Activated naive CD4-positive, alpha-beta T cell treated with anti-CD3 and anti-CD28 coated beads for 36 hours (primary cell): Measurements from ENCODE around the gene IL17RA. TPM values are rescaled to one million over a fixed set of nuclear protein-coding genes. Genes with fewer than 3 reads are reported as not detected.

Source experiments
- CTCF ChIA-PET: fragments of 350-600 bp; sonication (Branson Sonifier 250); formaldehyde crosslinking; loops from one replicate; lab custom pipeline; 2021; ENCODE audit warnings: antibody characterized with exemption; lab: Charles Lee
- DNase-seq: peaks from one replicate; pipeline ENCODE4 v3.0.0-alpha.2; 2020
- H3K27ac Mint-ChIP-seq: one replicate; pipeline ENCODE4 v1.8.0; 2021; ENCODE audit warnings: mild to moderate bottlenecking, mixed read lengths
- H3K27me3 Mint-ChIP-seq: one replicate; pipeline ENCODE4 v1.8.0; 2021; ENCODE audit warnings: low read depth, mixed read lengths
- H3K36me3 Mint-ChIP-seq: one replicate; pipeline ENCODE4 v1.8.0; 2021; ENCODE audit warnings: low read depth, mixed read lengths
- H3K4me1 Mint-ChIP-seq: one replicate; pipeline ENCODE4 v1.8.0; 2021; ENCODE audit warnings: low read depth, mixed read lengths
- H3K4me3 Mint-ChIP-seq: one replicate; pipeline ENCODE4 v1.8.0; 2021; ENCODE audit warnings: mild to moderate bottlenecking, moderate library complexity, mixed read lengths
- H3K9me3 Mint-ChIP-seq: one replicate; pipeline ENCODE4 v1.8.0; 2021; ENCODE audit warnings: mixed read lengths
- intact Hi-C: fragments of 100-400 bp; cut with micrococcal nuclease; formaldehyde crosslinking; loops from one replicate; pipeline ENCODE4 v1.15.1; 2023
- total RNA-seq, 2 experiments: library from RNA; stranded (reverse); gene quantifications; one replicate each; pipeline ENCODE4 v1.2.3, GENCODE V29; 2021

IL17RA gene
- total RNA-seq, 2 experiments from 2014 or later: 10.2 to 10.7 TPM

- Mint-ChIP-seq H3K27me3 (no peaks in the 10 kb centered on the region), H3K4me3 (no peak overlapping the region), H3K36me3 (peaks cover 19% of the 10 kb centered on the region), H3K27ac (no peak overlapping the region), H3K9me3 (no peaks in the 10 kb centered on the region), H3K4me1 (peaks cover 45% of the 10 kb centered on the region)
- no peak for DNase-seq
- intact Hi-C loops: no loop called here
- CTCF ChIA-PET: interaction anchor here (1.5 to 2.0 kb wide), 2 partner anchors 11 to 64 kb away, joined by 3 to 7 read pairs; no protein-coding TSS in a partner anchor
Measured at GRCh38 chr22:17108256-17109112, 23.7 kb downstream of the IL17RA start.

- CTCF ChIA-PET: no interaction called here
- H3K27ac Mint-ChIP-seq: no peak overlapping the region
Measured at GRCh38 chr22:17109113-17109865, 24.5 kb downstream of the IL17RA start.

GRCh38 chr22:17109976-17110375 is 25.2 kb downstream of the IL17RA start:
- CTCF ChIA-PET: no interaction called here
- no peaks in the 10 kb centered on the region for H3K27me3 Mint-ChIP-seq
- H3K36me3 Mint-ChIP-seq: peaks cover 18% of the 10 kb centered on the region
- intact Hi-C loops: no loop called here
- no peak overlapping the region for H3K4me3 Mint-ChIP-seq
- H3K9me3 Mint-ChIP-seq: no peaks in the 10 kb centered on the region
- H3K4me1 Mint-ChIP-seq: peaks cover 52% of the 10 kb centered on the region
- H3K27ac Mint-ChIP-seq: no peak overlapping the region
- DNase-seq: no peak

More at GRCh38 chr22:17109113-17109865, 24.5 kb downstream of the IL17RA start:
- Mint-ChIP-seq H3K27me3 (no peaks in the 10 kb centered on the region), H3K9me3 (no peaks in the 10 kb centered on the region), H3K4me1 (peaks cover 47% of the 10 kb centered on the region), H3K4me3 (no peak overlapping the region), H3K36me3 (peaks cover 18% of the 10 kb centered on the region)
- intact Hi-C loops: no loop called here
- DNase-seq: no peak

GRCh38 chr22:17110791-17111550 is 26.2 kb downstream of the IL17RA start:
- Mint-ChIP-seq H3K4me3 (no peak overlapping the region), H3K27ac (peak overlapping the region; percentile 32), H3K4me1 (peaks cover 53% of the 10 kb centered on the region), H3K27me3 (no peaks in the 10 kb centered on the region), H3K36me3 (peaks cover 15% of the 10 kb centered on the region), H3K9me3 (no peaks in the 10 kb centered on the region)
- no peak for DNase-seq
- CTCF ChIA-PET: no interaction called here
- intact Hi-C loops: no loop called here

- H3K36me3 Mint-ChIP-seq: peaks cover 9% of the 10 kb centered on the region
- H3K27ac Mint-ChIP-seq: no peak overlapping the region
- no peaks in the 10 kb centered on the region for H3K27me3 Mint-ChIP-seq
- no peaks in the 10 kb centered on the region for H3K9me3 Mint-ChIP-seq
- no peak for DNase-seq
- no peak overlapping the region for H3K4me3 Mint-ChIP-seq
- intact Hi-C loops: no loop called here
- CTCF ChIA-PET: interaction anchor here (1.3 kb wide), 1 partner anchor 59 kb away, joined by 4 read pairs; no protein-coding TSS in a partner anchor
- peaks cover 53% of the 10 kb centered on the region for H3K4me1 Mint-ChIP-seq
Measured at GRCh38 chr22:17112491-17113042, 27.8 kb downstream of the IL17RA start.

- Mint-ChIP-seq H3K27me3 (no peaks in the 10 kb centered on the region), H3K27ac (no peak overlapping the region), H3K4me3 (no peak overlapping the region), H3K36me3 (peaks cover 6% of the 10 kb centered on the region), H3K9me3 (no peaks in the 10 kb centered on the region), H3K4me1 (peaks cover 60% of the 10 kb centered on the region)
- DNase-seq: no peak
- intact Hi-C loops: no loop called here
- CTCF ChIA-PET: interaction anchor here (0.7 to 1.5 kb wide), 2 partner anchors 9 to 24 kb away, joined by 3 to 4 read pairs; no protein-coding TSS in a partner anchor
Measured at GRCh38 chr22:17113600-17113999, 28.8 kb downstream of the IL17RA start.

- CTCF ChIA-PET: interaction anchor here (0.7 to 2.7 kb wide), 4 partner anchors 8 to 58 kb away, joined by 3 to 10 read pairs (median 4); no protein-coding TSS in a partner anchor
- H3K9me3 Mint-ChIP-seq: no peaks in the 10 kb centered on the region
- H3K36me3 Mint-ChIP-seq: peaks cover 5% of the 10 kb centered on the region
- intact Hi-C loops: no loop called here
- no peak overlapping the region for H3K27ac Mint-ChIP-seq
- peaks cover 4% of the 10 kb centered on the region for H3K27me3 Mint-ChIP-seq
- H3K4me1 Mint-ChIP-seq: peaks cover 68% of the 10 kb centered on the region
- no peak overlapping the region for H3K4me3 Mint-ChIP-seq
- no peak for DNase-seq
Measured at GRCh38 chr22:17114173-17114897, 29.5 kb downstream of the IL17RA start.

GRCh38 chr22:17114898-17115235 is 30.1 kb downstream of the IL17RA start:
- peaks cover 4% of the 10 kb centered on the region for H3K36me3 Mint-ChIP-seq
- no peak overlapping the region for H3K27ac Mint-ChIP-seq
- H3K27me3 Mint-ChIP-seq: peaks cover 4% of the 10 kb centered on the region
- no peak for DNase-seq
- no peaks in the 10 kb centered on the region for H3K9me3 Mint-ChIP-seq
- H3K4me1 Mint-ChIP-seq: peaks cover 71% of the 10 kb centered on the region
- CTCF ChIA-PET: interaction anchor here (0.8 to 2.7 kb wide), 4 partner anchors 9 to 57 kb away, joined by 4 to 10 read pairs (median 7); no protein-coding TSS in a partner anchor
- intact Hi-C loops: loop anchor here (5.0 kb wide), 1 partner anchor 102 kb away; the partner anchor contains the start of gene ADA2
- H3K4me3 Mint-ChIP-seq: no peak overlapping the region

- peaks cover 4% of the 10 kb centered on the region for H3K27me3 Mint-ChIP-seq
- DNase-seq: no peak
- H3K4me1 Mint-ChIP-seq: peaks cover 71% of the 10 kb centered on the region
- no peaks in the 10 kb centered on the region for H3K9me3 Mint-ChIP-seq
- intact Hi-C loops: loop anchor here (5.0 kb wide), 1 partner anchor 102 kb away; the partner anchor contains the start of gene ADA2
- H3K4me3 Mint-ChIP-seq: no peak overlapping the region
- CTCF ChIA-PET: interaction anchor here (1.5 to 2.7 kb wide), 4 partner anchors 9 to 57 kb away, joined by 5 to 10 read pairs (median 7); no protein-coding TSS in a partner anchor
- H3K27ac Mint-ChIP-seq: no peak overlapping the region
- peaks cover 4% of the 10 kb centered on the region for H3K36me3 Mint-ChIP-seq
Measured at GRCh38 chr22:17115236-17115635, 30.4 kb downstream of the IL17RA start.

- no peak for DNase-seq
- Mint-ChIP-seq H3K4me3 (peak overlapping the region; percentile 42), H3K36me3 (no peaks in the 10 kb centered on the region), H3K9me3 (no peaks in the 10 kb centered on the region), H3K27ac (peak overlapping the region; percentile 73), H3K4me1 (peaks cover 65% of the 10 kb centered on the region), H3K27me3 (peaks cover 4% of the 10 kb centered on the region)
- CTCF ChIA-PET: interaction anchor here (1.2 to 2.7 kb wide), 6 partner anchors 10 to 199 kb away, joined by 3 to 10 read pairs (median 6); no protein-coding TSS in a partner anchor
- intact Hi-C loops: loop anchor here (1.0 to 5.0 kb wide), 2 partner anchors 10 to 101 kb away; partner anchors contain the start of gene ADA2
Measured at GRCh38 chr22:17115945-17116565, 31.3 kb downstream of the IL17RA start.
